Central memory CD4-positive, alpha-beta T cell (primary cell): ENCODE results near the gene WDCP.
"Not testable (repeated sequence)": the region's sequence is repeated elsewhere in the genome, so short reads cannot be mapped to it uniquely, and the experiment has no call there.

Experiments
- DNase-seq: peaks from one replicate; pipeline ENCODE4 v3.0.0; 2022

WDCP gene

GRCh38 chr2:24021122-24021998 is 25.8 kb downstream of the WDCP start:
- no peak for DNase-seq

GRCh38 chr2:24020244-24020643 is 26.9 kb downstream of the WDCP start:
- DNase-seq, result no peak

GRCh38 chr2:24019729-24020128 is 27.5 kb downstream of the WDCP start:
- DNase-seq, result no peak

GRCh38 chr2:24018241-24018640 is 28.9 kb downstream of the WDCP start:
- DNase-seq, result no peak

- DNase-seq, result no peak
These were observed 29.5 kb downstream of the WDCP start for GRCh38 chr2:24017711-24018110.

- DNase-seq, result no peak
These were observed 30.1 kb downstream of the WDCP start for GRCh38 chr2:24016853-24017703.

- no peak for DNase-seq
These were observed 30.8 kb downstream of the WDCP start for GRCh38 chr2:24016376-24016761.

- DNase-seq, result no peak
These were observed 31.4 kb downstream of the WDCP start for GRCh38 chr2:24015562-24016375.

- DNase-seq, result not testable (repeated sequence)
These were observed 32.3 kb downstream of the WDCP start for GRCh38 chr2:24014902-24015301.

GRCh38 chr2:24012521-24013188 is 34.5 kb downstream of the WDCP start:
- no peak for DNase-seq

GRCh38 chr2:24011250-24012104 is 35.7 kb downstream of the WDCP start:
- DNase-seq, result no peak

- no peak for DNase-seq
These were observed 36.5 kb downstream of the WDCP start for GRCh38 chr2:24010477-24011249.

GRCh38 chr2:24009680-24010476 is 37.3 kb downstream of the WDCP start, which contains the start of gene MFSD2B:
Gene MFSD2B, plus strand, starts transcription at chr2:24010085. Its CDS starts 12 bp downstream, at chr2:24010097.
- DNase-seq, result no peak

- no peak for DNase-seq
These were observed 37.9 kb downstream of the WDCP start for GRCh38 chr2:24009367-24009679.

GRCh38 chr2:24008672-24009366 is 38.4 kb downstream of the WDCP start:
- DNase-seq, result no peak

GRCh38 chr2:24007693-24008092 is 39.5 kb downstream of the WDCP start:
- DNase-seq, result no peak

- DNase-seq, result no peak
These were observed 52.6 kb downstream of the WDCP start for GRCh38 chr2:23994567-23994966.

GRCh38 chr2:23993736-23994269 is 53.4 kb downstream of the WDCP start:
- DNase-seq, result no peak

GRCh38 chr2:23992931-23993330 is 54.3 kb downstream of the WDCP start:
- DNase-seq, result no peak
